T47D (cell line): ENCODE data around the gene DPH3.

ENCODE experiments used
- DNase-seq, 2 experiments: peaks; one replicate each; pipeline versions ENCODE4 v3.0.0 to v3.0.0-alpha.2; 2011 to 2012; ENCODE audit warnings: low read depth in 1 of 2, low spot score in 1 of 2
- JUND ChIP-seq: IDR thresholded peaks from 2 replicates; pipeline ENCODE4 v1.6.1; 2012; ENCODE audit warnings: low read depth
- in situ Hi-C: cut with HindIII; loops from 2 replicates; pipeline ENCODE4 v1.10.0; 2016; ENCODE audit warnings: low sequenced_read_pairs, low pct_unique_long_range_greater_than_20kb

DPH3 gene

GRCh38 chr3:16231983-16232382 lies 32.8 kb downstream of the DPH3 start:
- in situ Hi-C loops, result no loop called here
- DNase-seq, result no peak
- no peak for TF ChIP-seq JUND

- in situ Hi-C loops, result no loop called here
Observed at GRCh38 chr3:16229681-16230080, 35.1 kb downstream of the DPH3 start.

GRCh38 chr3:16227566-16227965 lies 37.2 kb downstream of the DPH3 start:
- TF ChIP-seq JUND, result no peak
- DNase-seq, result no peak
- in situ Hi-C loops, result no loop called here

More at GRCh38 chr3:16229681-16230080, 35.1 kb downstream of the DPH3 start:
- no peak for TF ChIP-seq JUND
- no peak for DNase-seq

- DNase-seq, result no peak
- TF ChIP-seq JUND, result no peak
- in situ Hi-C loops, result no loop called here
Observed at GRCh38 chr3:16224325-16224724, 40.4 kb downstream of the DPH3 start.

- TF ChIP-seq JUND, result no peak
- in situ Hi-C loops, result no loop called here
Observed at GRCh38 chr3:16222547-16222946, 42.2 kb downstream of the DPH3 start.

GRCh38 chr3:16221990-16222389 lies 42.8 kb downstream of the DPH3 start:
- no peak for DNase-seq
- TF ChIP-seq JUND, result no peak
- in situ Hi-C loops, result no loop called here

More at GRCh38 chr3:16222547-16222946, 42.2 kb downstream of the DPH3 start:
- no peak for DNase-seq

GRCh38 chr3:16219777-16220176 lies 45.0 kb downstream of the DPH3 start:
- no peak for DNase-seq
- TF ChIP-seq JUND, result no peak
- in situ Hi-C loops, result no loop called here

GRCh38 chr3:16216373-16216935 lies 48.3 kb downstream of the DPH3 start:
- in situ Hi-C loops, result no loop called here
- DNase-seq, result no peak
- TF ChIP-seq JUND, result no peak

GRCh38 chr3:16214366-16214765 lies 50.4 kb downstream of the DPH3 start:
- TF ChIP-seq JUND, result no peak
- in situ Hi-C loops, result no loop called here

GRCh38 chr3:16211176-16211904 lies 53.4 kb downstream of the DPH3 start:
- TF ChIP-seq JUND, result no peak
- in situ Hi-C loops, result no loop called here
- no peak for DNase-seq

More at GRCh38 chr3:16214366-16214765, 50.4 kb downstream of the DPH3 start:
- no peak for DNase-seq
